Iris pigment epithelial cell (primary cell): Measurements from ENCODE around the gene CBX1.
"Not testable (repeated sequence)": the region's sequence is repeated elsewhere in the genome, so short reads cannot be mapped to it uniquely, and the experiment has no call there.

Experiments used
- DNase-seq: peaks from one replicate; pipeline ENCODE4 v3.0.0-alpha.2; 2011; ENCODE audit warnings: low read depth

The CBX1 gene

DNA sequence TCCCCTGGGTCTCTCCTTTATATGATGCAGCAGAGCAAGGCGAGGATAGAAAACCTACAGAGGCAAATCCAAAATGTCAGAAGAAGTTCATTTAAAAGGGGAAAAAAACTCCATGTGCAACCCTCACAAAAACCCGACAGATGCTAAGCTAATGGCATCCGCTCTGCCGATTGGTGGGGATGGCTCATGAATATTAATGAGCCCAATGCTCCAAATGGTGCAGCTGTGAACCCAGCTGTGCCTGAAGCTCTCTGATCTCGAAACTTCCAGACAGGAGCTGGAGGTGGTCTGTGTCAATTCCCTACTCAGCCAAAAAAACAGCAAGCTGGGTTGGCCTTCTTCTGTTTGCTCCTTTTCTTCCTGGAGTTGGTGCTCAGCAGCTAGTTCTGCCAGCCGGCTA is 21.8 kb upstream of the CBX1 start:
- no peak for DNase-seq

DNA sequence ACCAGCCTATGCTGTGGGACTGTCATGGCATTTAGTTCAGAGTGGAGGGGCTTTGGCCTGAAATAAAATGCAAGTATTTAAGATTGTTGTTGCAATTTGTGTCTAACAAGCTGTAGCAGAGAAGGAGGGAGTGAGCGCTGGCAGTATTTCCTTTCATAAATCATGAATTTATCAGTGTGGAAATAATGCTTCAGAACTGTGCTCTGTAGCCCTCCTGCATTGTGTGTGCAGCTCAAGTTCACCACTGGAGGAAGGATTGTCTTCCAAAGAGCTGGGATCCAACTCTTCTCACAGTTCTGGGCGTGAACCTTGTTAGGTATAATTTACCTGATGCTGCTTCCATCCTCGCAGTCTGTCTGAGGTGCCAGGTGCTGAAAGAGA is 21.4 kb upstream of the CBX1 start:
- no peak for DNase-seq

DNA sequence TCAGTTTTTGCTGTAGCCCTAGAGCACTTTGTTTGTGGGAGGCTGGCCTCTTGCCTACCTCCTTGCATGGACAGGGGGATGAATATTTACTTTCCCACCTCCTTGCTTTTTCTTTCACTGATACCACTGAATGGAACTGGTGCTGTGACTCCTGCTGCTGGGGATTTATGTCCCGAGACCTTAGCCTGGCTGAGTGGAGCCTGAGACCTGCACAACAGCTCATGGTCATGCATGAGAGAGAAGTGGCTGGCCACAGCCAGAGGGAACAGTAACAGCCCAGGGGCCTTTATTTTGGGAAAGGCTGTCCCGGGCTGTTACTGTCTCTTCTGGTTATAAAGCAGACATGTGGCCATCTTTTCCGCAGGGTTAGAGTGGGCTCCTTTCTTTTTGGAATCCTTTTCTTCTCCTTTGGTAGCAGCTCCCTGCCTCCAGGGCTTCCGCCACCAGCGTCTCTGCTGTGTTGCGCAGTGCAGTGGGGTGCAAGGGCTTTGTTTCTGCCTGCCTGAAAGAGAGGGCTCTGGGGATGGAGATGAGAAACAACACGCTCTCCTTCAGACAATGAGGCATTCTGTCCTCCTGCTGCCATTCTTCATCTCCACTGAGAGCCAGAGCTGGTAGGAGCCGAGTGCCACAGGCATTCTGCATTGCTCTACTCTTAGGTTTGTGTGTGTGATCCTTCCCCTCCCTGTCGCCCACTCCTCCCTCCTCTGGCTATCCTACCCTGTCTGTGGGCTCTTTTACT is 20.8 kb upstream of the CBX1 start:
- DNase-seq: no peak

GRCh38 chr17:48113201-48113676 is 12.0 kb upstream of the CBX1 start:
- no peak for DNase-seq

GRCh38 chr17:48111937-48112241 is 10.6 kb upstream of the CBX1 start:
- DNase-seq: no peak

DNA sequence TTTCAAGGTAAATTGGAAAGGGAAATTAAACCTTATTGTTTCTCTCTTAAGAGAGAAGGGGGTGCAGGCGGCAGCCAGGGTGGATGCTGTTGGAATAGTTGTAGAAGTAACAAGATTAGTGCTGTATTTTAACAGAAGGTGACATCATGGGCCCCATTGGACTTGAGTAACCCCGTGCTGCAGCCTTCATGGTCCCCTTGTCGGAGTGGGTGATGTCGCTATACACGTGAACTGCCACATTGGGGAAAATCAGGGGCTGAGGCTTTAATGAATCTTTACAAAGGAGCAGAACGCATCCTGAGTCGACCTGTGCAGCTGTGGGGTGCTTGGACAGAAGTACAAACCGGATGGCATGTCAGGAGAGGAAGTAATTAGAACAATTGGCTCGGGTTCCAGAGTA is 9.5 kb upstream of the CBX1 start:
- DNase-seq: no peak

DNA sequence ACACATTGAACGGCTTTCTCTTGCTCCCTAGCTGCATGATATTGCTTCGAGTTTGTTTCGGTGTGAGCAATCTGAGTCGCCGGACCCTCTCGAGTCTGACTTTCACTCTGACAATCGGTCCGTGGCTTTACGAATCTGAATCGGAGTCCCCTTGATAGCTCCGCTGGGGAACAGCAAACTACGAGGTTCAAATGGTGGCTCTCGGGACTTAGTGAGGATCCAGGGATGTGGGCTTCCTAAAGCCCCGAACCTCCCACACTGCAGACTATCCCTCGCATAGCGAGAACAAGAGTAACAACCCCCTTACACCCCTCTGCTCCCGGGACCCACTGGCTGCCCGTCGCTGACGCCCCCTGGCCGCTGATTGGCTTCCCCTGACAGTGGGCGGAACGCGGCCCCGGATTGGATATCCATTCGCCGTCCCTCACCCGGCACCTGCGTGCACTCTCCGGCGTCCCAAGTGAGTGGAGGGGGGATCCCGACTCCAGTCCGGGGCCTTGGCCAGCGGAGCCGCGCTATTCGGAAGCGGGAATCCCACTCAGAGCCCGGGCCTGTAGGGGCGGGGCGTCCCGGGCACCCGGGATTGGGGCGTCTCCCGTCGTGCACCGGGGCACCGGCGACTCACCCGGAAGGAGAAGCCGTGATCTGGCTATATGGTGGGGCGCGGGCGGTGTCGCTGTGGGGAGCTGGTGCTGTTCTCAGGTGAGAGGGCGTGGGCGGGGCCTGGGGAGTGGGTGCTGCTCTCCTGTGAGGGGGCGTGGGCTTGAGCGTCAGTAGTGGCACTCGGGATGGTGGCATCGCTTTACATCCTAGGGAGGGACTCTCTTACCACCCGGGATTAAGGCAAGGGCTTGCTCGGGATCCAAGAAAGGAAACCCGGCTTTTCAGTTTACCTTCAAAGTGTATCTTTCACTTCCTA is 6.1 kb upstream of the CBX1 start, which contains the start of gene SNX11:
Gene SNX11 (plus strand): TSS at position 630 of the 919 bp plus-strand sequence. CDS start 4,278 bp downstream, outside the sequence.
- peak; percentile 79 for DNase-seq

- DNase-seq: no peak
Measured at GRCh38 chr17:48106802-48107136, 5.5 kb upstream of the CBX1 start.

DNA sequence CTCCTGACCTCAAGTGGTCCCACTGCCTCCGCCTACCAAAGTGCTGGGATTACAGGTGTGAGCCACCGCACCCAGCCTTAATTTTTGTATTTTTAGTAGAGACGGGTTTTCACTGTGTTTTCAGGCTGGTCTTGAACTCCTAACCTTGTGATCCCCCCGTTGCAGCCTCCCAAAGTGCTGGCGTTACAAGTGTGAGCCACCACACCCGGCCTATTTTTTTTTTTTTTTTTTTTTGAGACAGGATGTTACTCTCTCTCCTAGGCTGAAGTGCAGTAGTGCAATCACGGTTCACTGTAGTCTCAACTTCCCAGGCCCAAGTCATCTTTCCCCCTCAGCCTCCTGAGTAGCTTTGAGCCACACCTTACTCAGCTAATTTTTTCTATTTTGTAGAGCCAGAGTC is 3.2 kb upstream of the CBX1 start:
- no peak for DNase-seq

DNA sequence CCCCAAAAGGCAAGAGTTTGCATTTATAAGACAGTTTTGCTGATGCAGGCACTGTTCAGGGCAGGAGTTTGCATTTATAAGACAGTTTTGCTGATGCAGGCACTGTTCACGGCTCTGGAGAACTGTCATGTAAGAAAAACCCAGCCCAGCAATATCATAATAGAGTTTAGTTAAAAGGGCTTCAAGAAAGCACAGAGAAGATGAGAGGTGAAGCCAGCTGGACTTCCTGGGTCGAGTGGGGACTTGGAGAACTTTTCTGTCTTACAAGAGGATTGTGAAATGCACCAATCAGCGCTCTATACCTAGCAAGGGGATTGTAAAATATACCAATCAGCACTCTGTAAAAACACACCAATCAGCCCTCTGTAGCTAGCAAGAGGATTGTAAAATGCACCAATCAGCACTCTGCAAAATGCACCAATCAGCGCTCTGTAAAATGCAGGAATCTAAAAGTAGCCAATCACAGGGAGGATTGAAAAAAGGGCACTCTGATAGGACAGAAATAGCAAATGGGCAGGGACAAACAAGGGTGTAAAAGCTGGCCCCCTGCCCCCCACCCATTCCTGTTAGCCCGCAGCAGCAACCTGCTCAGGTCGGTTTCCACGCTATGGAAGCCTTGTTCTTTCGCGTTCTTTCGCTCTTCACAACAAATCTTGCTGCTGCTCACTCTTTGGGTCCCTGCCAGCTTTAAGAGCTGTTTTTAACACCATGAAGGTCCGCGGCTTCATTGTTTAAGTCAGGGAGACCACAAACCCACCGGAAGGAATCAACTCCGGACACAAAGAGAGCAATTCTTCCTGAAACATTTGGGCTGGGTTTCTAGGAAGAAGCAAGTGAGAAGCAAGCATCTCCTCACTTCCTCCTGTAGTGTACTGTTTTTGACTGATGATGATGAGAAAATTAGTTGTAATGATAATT is 1.8 kb upstream of the CBX1 start:
- DNase-seq: no peak

- DNase-seq: no peak
Measured at GRCh38 chr17:48102043-48102750, 919 bp upstream of the CBX1 start.

DNA sequence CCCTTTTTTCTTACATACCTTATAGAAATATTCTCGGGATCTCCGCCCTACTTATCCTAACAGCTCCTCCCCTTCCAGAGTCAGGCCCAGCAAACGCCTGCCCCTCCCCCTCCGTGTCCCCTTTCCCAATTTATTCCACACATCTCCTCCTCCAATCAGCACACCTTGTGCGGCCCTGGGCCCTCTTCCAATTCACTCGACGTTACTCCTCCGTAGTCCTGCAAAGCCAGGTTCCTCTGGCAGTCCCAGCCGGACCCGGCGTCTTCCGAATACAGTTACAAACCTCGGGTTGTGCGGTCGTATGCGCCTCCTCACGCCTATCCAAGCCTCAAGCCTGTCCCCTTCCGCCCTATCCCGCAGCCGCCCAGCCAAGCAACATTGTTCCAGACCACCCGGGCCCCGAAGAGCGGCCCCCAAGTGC is 677 bp downstream of the CBX1 start:
- peak; percentile 55 for DNase-seq

GRCh38 chr17:48100160-48100559 is 1.1 kb downstream of the CBX1 start:
- peak; percentile 64 for DNase-seq

- DNase-seq: peak; percentile 13
Measured at GRCh38 chr17:48095611-48096010, 5.7 kb downstream of the CBX1 start.

GRCh38 chr17:48093341-48094045 is 7.8 kb downstream of the CBX1 start:
- DNase-seq: no peak

DNA sequence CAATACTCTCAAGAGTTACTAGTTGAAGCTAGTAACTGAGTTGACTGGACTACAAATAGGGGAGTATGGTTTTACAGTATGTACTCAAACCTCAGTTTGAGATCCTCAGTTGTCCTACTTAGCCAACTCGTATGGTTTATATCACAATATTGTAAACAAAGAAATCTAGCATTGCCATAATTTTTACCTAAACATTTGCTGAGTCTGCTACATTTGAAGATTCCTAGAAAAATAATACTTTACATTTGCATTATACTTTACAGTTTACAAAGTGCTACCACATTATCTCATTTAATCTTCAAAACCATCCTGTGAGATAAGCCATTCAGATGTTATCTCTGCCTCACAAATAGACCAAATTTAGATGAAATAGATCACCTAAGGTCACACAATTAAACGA is 16.3 kb downstream of the CBX1 start:
- DNase-seq: no peak

- no peak for DNase-seq
Measured at GRCh38 chr17:48081858-48082257, 19.4 kb downstream of the CBX1 start.

DNA sequence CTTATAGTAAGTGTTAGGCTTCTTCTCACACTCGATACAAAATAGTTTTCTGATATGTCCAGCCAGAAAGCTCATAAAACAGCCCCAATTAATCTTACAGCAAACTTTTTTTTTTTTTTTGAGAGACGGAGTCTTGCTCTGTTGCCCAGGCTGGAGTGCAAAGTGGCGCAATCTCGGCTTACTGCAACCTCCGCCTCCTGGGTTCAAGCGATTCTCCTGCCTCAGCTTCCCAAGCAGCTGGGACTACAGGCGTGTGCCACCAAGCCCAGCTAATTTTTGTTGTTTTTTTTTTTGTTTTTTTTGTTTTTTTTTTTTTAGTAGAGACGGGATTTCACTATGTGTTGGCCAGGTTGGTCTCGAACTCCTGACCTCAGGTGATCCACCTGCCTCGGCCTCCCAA is 24.1 kb downstream of the CBX1 start:
- not testable (repeated sequence) for DNase-seq

- DNase-seq: peak; percentile 77
Measured at GRCh38 chr17:48074322-48075081, 26.8 kb downstream of the CBX1 start.

DNA sequence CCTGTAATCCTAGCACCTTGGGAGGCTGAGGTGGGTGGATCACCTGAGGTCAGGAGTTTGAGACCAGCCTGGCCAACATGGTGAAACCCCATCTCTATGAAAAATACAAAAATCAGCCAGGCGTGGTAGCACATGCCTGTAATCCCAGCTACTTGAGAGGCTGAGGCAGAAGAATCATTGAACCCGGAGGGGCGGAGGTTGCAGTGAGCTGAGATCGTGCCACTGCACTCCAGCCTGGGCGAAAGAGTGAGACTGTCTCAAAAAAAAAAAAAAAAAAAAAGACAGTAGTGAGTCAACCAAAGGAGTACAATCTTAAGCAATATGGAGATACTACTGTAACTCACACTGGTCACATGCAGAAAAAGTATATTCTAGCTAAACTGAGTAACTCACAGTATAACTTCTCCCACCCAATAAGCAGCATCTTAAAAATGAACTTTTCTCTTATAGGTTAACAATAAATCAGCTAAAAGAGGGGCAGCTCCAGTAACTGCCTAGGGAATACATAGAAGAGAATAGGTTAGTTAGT is 27.6 kb downstream of the CBX1 start:
- peak; percentile 26 for DNase-seq
